ENCODE measurements around the gene KIF5B. TPM values are rescaled to one million over a fixed set of nuclear protein-coding genes. Genes with fewer than 3 reads are reported as not detected.

The KIF5B gene
- total and polyA plus RNA-seq, 9 of the 15 experiments (the other 6 are each of a cell fraction or from before 2014, with no cell fraction given) = 24.4 to 94.4 (median 68.9) TPM

- TF ChIP-seq MGA (IDR thresholded peaks at IDR 0.05) = no peak
- TF ChIP-seq E2F6 (IDR thresholded peaks at IDR 0.05; ENCODE audit: borderline replicate concordance in 1 of 2, extremely low read depth in 1 of 2, insufficient read depth in 1 of 2, insufficient read length in 1 of 2, low read depth in 1 of 2, low read length in 1 of 2, poor library complexity in 1 of 2, severe bottlenecking in 1 of 2) = no peak
- no peak for TF ChIP-seq ASH1L (IDR thresholded peaks at IDR 0.05; ENCODE audit: borderline replicate concordance, low read depth, partially characterized antibody)
- TF ChIP-seq ZNF407 (IDR thresholded peaks at IDR 0.05; ENCODE audit: low read depth) = no peak
- no peak for TF ChIP-seq NFATC3 (IDR thresholded peaks at IDR 0.05)
These were observed 39.2 kb downstream of the KIF5B start (continued) for GRCh38 chr10:32017044-32017443.

All from K562 (cell line).